ENCODE data around the gene LY6G6C.

LY6G6C gene

GRCh38 chr6:31680226-31681134 is 41.1 kb downstream of the LY6G6C start, which contains the start of gene LY6G5C (continued):
- TF ChIP-seq ZNF791 (tag by site-specific recombination; IDR thresholded peaks at IDR 0.05) (no peak), PRDM10 (tag by site-specific recombination; IDR thresholded peaks at IDR 0.05) (peak; percentile 60), ZSCAN30 (tag by site-specific recombination; IDR thresholded peaks at IDR 0.05) (peak; percentile 28; the same call in 1 of the 2 replicates)

- ChIA-PET CTCF (interaction anchor here (0.5 to 1.3 kb wide), 6 partner anchors 11 to 275 kb away, joined by 3 to 6 read pairs (median 3); partner anchors contain the start of genes ATP6V1G2 and MSH5), POLR2A (interaction anchor here (1.0 to 1.5 kb wide), 4 partner anchors 17 to 150 kb away, joined by 3 to 6 read pairs (median 6); partner anchors contain the start of genes ABHD16A, C6orf47, CLIC1 and HSPA1B)
- Histone ChIP-seq H3K27ac (ENCODE audit: extremely low read depth, low read depth, low read length) (no peak overlapping the region), H3K4me3 (ENCODE audit: low read depth, low read length) (no peak overlapping the region), H3K36me3 (ENCODE audit: control insufficient read depth in 2 of 2, insufficient read depth in 1 of 2, low read length in 2 of 2) (peaks cover under 1 to 9% of the 10 kb centered on the region in 2 experiments; a peak in 2 of 3 replicates), H3K9me3 (ENCODE audit: control insufficient read depth, insufficient read depth, low read depth, low read length) (no peaks in the 10 kb centered on the region), H3K4me1 (ENCODE audit: control insufficient read depth, insufficient read depth, low read length) (no peaks in the 10 kb centered on the region; the same call in 1 of the 2 replicates)
- TF ChIP-seq PRDM10 (tag by site-specific recombination; IDR thresholded peaks at IDR 0.05) (no peak), ZNF341 (tag by site-specific recombination; IDR thresholded peaks at IDR 0.05; ENCODE audit: low read depth) (peak; percentile 57)
These were observed 43.6 kb downstream of the LY6G6C start for GRCh38 chr6:31677955-31678354.

- Histone ChIP-seq H3K27ac (ENCODE audit: extremely low read depth, low read depth, low read length) (no peak overlapping the region), H3K4me1 (ENCODE audit: control insufficient read depth, insufficient read depth, low read length) (no peaks in the 10 kb centered on the region; the same call in 1 of the 2 replicates), H3K36me3 (ENCODE audit: control insufficient read depth in 2 of 2, insufficient read depth in 1 of 2, low read length in 2 of 2) (peaks cover 11 to 18% of the 10 kb centered on the region in 2 experiments), H3K4me3 (ENCODE audit: low read depth, low read length) (no peak overlapping the region), H3K9me3 (ENCODE audit: control insufficient read depth, insufficient read depth, low read depth, low read length) (no peaks in the 10 kb centered on the region)
- POLR2A ChIA-PET = interaction anchor here (0.7 kb wide), 1 partner anchor 373 kb away, joined by 3 read pairs; no protein-coding TSS in a partner anchor
- CTCF ChIA-PET = interaction anchor here (0.5 kb wide), 1 partner anchor 27 kb away, joined by 3 read pairs; no protein-coding TSS in a partner anchor
- TF ChIP-seq ZNF449 (tag by site-specific recombination; IDR thresholded peaks at IDR 0.05) (no peak), ZNF600 (tag by site-specific recombination; IDR thresholded peaks at IDR 0.05) (0 out of 2 replicates have a peak, but pooled peaks have one; percentile 31), ZNF704 (tag by site-specific recombination; IDR thresholded peaks at IDR 0.05) (no peak)
These were observed 44.6 kb downstream of the LY6G6C start for GRCh38 chr6:31676904-31677303.
